SH-SY5Y (cell line): ENCODE results near the gene DNASE2.

Source experiments
- GATA2 ChIP-seq: IDR thresholded peaks from 2 replicates; pipeline ENCODE4 v1.6.1; 2011; ENCODE audit warnings: mild to moderate bottlenecking, low read depth, low read length
- GATA3 ChIP-seq: IDR thresholded peaks from 2 replicates; pipeline ENCODE4 v1.6.1; 2011; ENCODE audit warnings: low read depth, mild to moderate bottlenecking, low read length, moderate library complexity

Gene DNASE2

GRCh38 chr19:12881172-12881808 lies at the start of gene DNASE2:
DNASE2 (minus strand) TSS chr19:12881449; CDS start chr19:12881375, 74 bp downstream.
- TF ChIP-seq GATA3 (no peak), GATA2 (no peak)

GRCh38 chr19:12930002-12930645 lies 48.9 kb upstream of the DNASE2 start:
- TF ChIP-seq GATA2 (no peak), GATA3 (no peak)

- TF ChIP-seq GATA2 (no peak), GATA3 (no peak)
Measured at GRCh38 chr19:12924621-12925310, 43.5 kb upstream of the DNASE2 start.

- TF ChIP-seq GATA2: no peak
- no peak for TF ChIP-seq GATA3
Measured at GRCh38 chr19:12922959-12923358, 41.7 kb upstream of the DNASE2 start.

GRCh38 chr19:12921047-12921446 lies 39.8 kb upstream of the DNASE2 start:
- no peak for TF ChIP-seq GATA2
- TF ChIP-seq GATA3: no peak

GRCh38 chr19:12918253-12918652 lies 37.0 kb upstream of the DNASE2 start:
- TF ChIP-seq GATA2: no peak
- TF ChIP-seq GATA3: no peak

GRCh38 chr19:12913851-12914690 lies 32.8 kb upstream of the DNASE2 start:
- TF ChIP-seq GATA2 (no peak), GATA3 (no peak)

- TF ChIP-seq GATA2 (no peak), GATA3 (no peak)
Measured at GRCh38 chr19:12913011-12913561, 31.8 kb upstream of the DNASE2 start.

GRCh38 chr19:12912571-12912970 lies 31.3 kb upstream of the DNASE2 start:
- no peak for TF ChIP-seq GATA3
- no peak for TF ChIP-seq GATA2

- TF ChIP-seq GATA2 (no peak), GATA3 (no peak)
Measured at GRCh38 chr19:12907166-12907565, 25.9 kb upstream of the DNASE2 start.

- TF ChIP-seq GATA3 (no peak), GATA2 (no peak)
Measured at GRCh38 chr19:12899891-12900518, 18.8 kb upstream of the DNASE2 start.

GRCh38 chr19:12896460-12896859 lies 15.2 kb upstream of the DNASE2 start:
- TF ChIP-seq GATA3 (no peak), GATA2 (no peak)

GRCh38 chr19:12893582-12893981 lies 12.3 kb upstream of the DNASE2 start:
- no peak for TF ChIP-seq GATA2
- no peak for TF ChIP-seq GATA3
